ENCODE results near the gene SLAMF7. TPM values are rescaled to one million over a fixed set of nuclear protein-coding genes. Genes with fewer than 3 reads are reported as not detected.

Gene SLAMF7, protein sequence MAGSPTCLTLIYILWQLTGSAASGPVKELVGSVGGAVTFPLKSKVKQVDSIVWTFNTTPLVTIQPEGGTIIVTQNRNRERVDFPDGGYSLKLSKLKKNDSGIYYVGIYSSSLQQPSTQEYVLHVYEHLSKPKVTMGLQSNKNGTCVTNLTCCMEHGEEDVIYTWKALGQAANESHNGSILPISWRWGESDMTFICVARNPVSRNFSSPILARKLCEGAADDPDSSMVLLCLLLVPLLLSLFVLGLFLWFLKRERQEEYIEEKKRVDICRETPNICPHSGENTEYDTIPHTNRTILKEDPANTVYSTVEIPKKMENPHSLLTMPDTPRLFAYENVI
- total RNA-seq = 0.22 TPM

DNA sequence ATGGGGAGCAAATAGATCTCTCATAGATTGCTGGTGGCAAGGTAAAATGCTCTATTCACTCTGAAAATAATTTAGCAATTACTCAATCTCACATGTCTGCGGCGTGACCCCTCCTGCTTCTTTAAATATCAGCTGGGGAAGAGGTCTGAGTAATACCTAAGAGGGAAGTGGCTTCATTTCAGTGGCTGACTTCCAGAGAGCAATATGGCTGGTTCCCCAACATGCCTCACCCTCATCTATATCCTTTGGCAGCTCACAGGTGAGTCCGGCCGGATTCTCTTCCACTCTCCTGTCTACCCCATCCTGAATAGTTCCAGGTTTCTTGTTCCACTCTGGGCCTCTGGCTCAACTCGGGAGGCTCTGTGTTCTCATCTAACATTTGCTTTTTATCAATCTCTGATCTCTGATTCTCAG, at the start of gene SLAMF7:
Gene SLAMF7, plus strand, starts transcription at position 150 of the 414 bp plus-strand sequence. Its CDS starts 55 bp downstream, at position 205.

DNA sequence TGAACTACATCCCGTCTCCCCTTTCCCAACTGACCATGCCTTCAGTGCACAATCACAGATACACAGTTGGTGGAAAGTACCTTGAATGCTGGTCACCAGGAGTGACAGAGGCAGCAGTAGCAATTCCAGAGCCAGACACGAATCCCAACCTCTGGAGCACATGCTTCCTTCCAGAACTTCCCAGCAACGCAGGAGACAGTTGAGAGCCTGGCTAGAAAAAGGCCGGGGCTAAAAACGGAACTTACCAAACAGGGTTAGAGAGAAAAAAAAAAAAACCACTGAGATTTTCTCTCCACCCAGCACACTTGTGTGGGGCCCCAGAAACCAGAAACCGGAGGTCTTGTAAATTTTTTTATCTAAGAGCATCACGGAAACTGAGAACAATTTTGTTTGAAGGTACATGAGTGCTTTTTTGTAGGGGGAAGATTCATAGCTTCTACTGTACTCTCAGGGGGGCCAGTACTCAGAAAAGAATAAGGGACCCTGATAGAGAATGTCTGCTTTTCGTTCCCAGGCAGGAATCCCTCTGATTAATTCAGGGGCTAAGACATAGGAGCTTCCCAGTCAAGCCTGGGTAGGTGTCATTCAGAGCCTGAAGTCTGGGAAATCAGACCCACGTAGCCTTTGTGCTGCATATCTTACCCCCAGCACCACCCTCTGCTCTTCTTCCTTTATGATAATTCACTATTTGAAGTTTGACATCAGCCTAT, 27.3 kb upstream of the SLAMF7 start, which contains the start of gene CD48:
Gene CD48, minus strand, starts transcription at position 221 of the 710 bp plus-strand sequence. Its CDS starts 59 bp downstream, at position 162.

GRCh38 chr1:160795951-160796383, 56.9 kb downstream of the SLAMF7 start, which contains the start of gene LY9:
Gene LY9, plus strand, starts transcription at chr1:160796174. Its CDS starts 14 bp downstream, at chr1:160796188.

Other genes starting within 250 kb of the SLAMF7 start
- not detected for gene SLAMF6, start 216.0 kb upstream of the SLAMF7 start, total RNA-seq
- 2.2 TPM for gene CD84, start 159.8 kb upstream of the SLAMF7 start, total RNA-seq
- gene SLAMF1, start 92.2 kb upstream of the SLAMF7 start, total RNA-seq = not detected
- 2.6 TPM for gene CD48, start 27.4 kb upstream of the SLAMF7 start, total RNA-seq
- gene LY9, start 56.9 kb downstream of the SLAMF7 start, total RNA-seq = 0.71 TPM
- gene CD244, start 123.6 kb downstream of the SLAMF7 start, total RNA-seq = 0.16 TPM
- gene ITLN1, start 145.9 kb downstream of the SLAMF7 start, total RNA-seq = not detected
- gene ITLN2, start 215.6 kb downstream of the SLAMF7 start, total RNA-seq = not detected